HepG2 (cell line): ENCODE measurements around the gene NPB. TPM values are rescaled to one million over a fixed set of nuclear protein-coding genes. Genes with fewer than 3 reads are reported as not detected.

Experiments used
- ARNT2 ChIP-seq: sonication (generic); formaldehyde crosslinking; IDR thresholded peaks from 2 replicates; pipeline ENCODE4 v1.8.0; 2022; ENCODE audit warnings: mild to moderate bottlenecking, low read depth, missing genetic modification reagents, moderate library complexity
- ATM ChIP-seq: fragments of 450-650 bp; IDR thresholded peaks from 2 replicates; pipeline ENCODE4 v1.7.1; 2017; ENCODE audit warnings: mild to moderate bottlenecking, borderline replicate concordance
- CHCHD3 ChIP-seq: sonication (generic); formaldehyde crosslinking; IDR thresholded peaks from 2 replicates; pipeline ENCODE4 v1.8.0; 2022; ENCODE audit warnings: mild to moderate bottlenecking, missing genetic modification reagents, moderate library complexity
- GABPB1 ChIP-seq: IDR thresholded peaks from 2 replicates; pipeline ENCODE4 v1.6.1; 2016; ENCODE audit warnings: mild to moderate bottlenecking, missing genetic modification reagents, moderate library complexity, missing compliant biosample characterization
- HNRNPK ChIP-seq: fragments of 200-400 bp; formaldehyde crosslinking; IDR thresholded peaks from 2 replicates; pipeline ENCODE4 v1.6.1; 2018; ENCODE audit warnings: low read length, low read depth, moderate library complexity, mild to moderate bottlenecking; ENCODE audit not compliant: poor library complexity, severe bottlenecking
- KMT2A ChIP-seq: sonication (generic); formaldehyde crosslinking; IDR thresholded peaks from 2 replicates; pipeline ENCODE4 v1.4.0; 2020; ENCODE audit warnings: missing genetic modification reagents
- RFX5 ChIP-seq: IDR thresholded peaks from 2 replicates; pipeline ENCODE4 v1.6.1; 2011; ENCODE audit warnings: low read depth, low read length, improper control_type of control experiment
- SIX4 ChIP-seq: sonication (generic); formaldehyde crosslinking; IDR thresholded peaks from 2 replicates; pipeline ENCODE4 v1.4.0; 2020; ENCODE audit warnings: missing genetic modification reagents
- SOX5 ChIP-seq: IDR thresholded peaks from 2 replicates; pipeline ENCODE4 v1.6.1; 2016; ENCODE audit warnings: borderline replicate concordance
- TCF12 ChIP-seq, 2 experiments: fragments of 450-650 bp in 1 of 2; sonication (generic) in 1 of 2; formaldehyde crosslinking in 1 of 2; IDR thresholded peaks; 2 replicates each; pipeline versions ENCODE4 v1.6.1 to v1.8.0; 2017 to 2022; ENCODE audit warnings: antibody characterized with exemption in 1 of 2, mild to moderate bottlenecking in 1 of 2, missing genetic modification reagents in 1 of 2, moderate library complexity in 1 of 2
- TIGD3 ChIP-seq: sonication (generic); formaldehyde crosslinking; IDR thresholded peaks from 2 replicates; pipeline ENCODE4 v1.5.1; 2020; ENCODE audit warnings: mild to moderate bottlenecking, missing genetic modification reagents, borderline replicate concordance
- TRAFD1 ChIP-seq: sonication (generic); formaldehyde crosslinking; IDR thresholded peaks from 2 replicates; pipeline ENCODE4 v1.5.1; 2020; ENCODE audit warnings: missing genetic modification reagents, mild to moderate bottlenecking, borderline replicate concordance
- ZBTB2 ChIP-seq: sonication (generic); formaldehyde crosslinking; IDR thresholded peaks from 2 replicates; pipeline ENCODE4 v1.8.0; 2022; ENCODE audit warnings: low read depth, missing genetic modification reagents
- ZNF639 ChIP-seq: conservative IDR thresholded peaks from 2 replicates; pipeline ENCODE4 v1.6.1; 2018; ENCODE audit warnings: missing genetic modification reagents
- ZNF776 ChIP-seq: sonication (generic); formaldehyde crosslinking; IDR thresholded peaks from 2 replicates; pipeline ENCODE4 v1.4.0; 2020; ENCODE audit warnings: mild to moderate bottlenecking, missing genetic modification reagents
- ZSCAN20 ChIP-seq: sonication (generic); formaldehyde crosslinking; IDR thresholded peaks from 2 replicates; pipeline ENCODE4 v1.4.0; 2020; ENCODE audit warnings: missing genetic modification reagents, mild to moderate bottlenecking, borderline replicate concordance
- polyA plus RNA-seq, 8 experiments: library from polyadenylated mRNA; depleted of rRNA in 3 of 8; stranded (reverse) in 7 of 8; unstranded in 1 of 8; fragments of >200 nt; fragmentation: Illumina TruSeq in 4 of 8; extraction: Trizol in 4 of 8; gene quantifications; 2 replicates each; pipeline versions ENCODE4 v1.2.1 to v1.2.3, GENCODE V29; 2011 to 2016; ENCODE audit warnings: low read depth in 4 of 8, missing spikeins in 1 of 8, mixed read lengths in 1 of 8; ENCODE audit not compliant: insufficient read depth in 1 of 8
- total RNA-seq, 5 experiments: library from RNA; depleted of rRNA; stranded (reverse); fragments of >200 nt; fragmentation: Illumina TruSeq; extraction: Trizol; gene quantifications; 2 replicates each; pipeline ENCODE4 v1.2.3, GENCODE V29; 2016; ENCODE audit warnings: low read depth in 1 of 5

The NPB gene
- total and polyA plus RNA-seq, 2 of the 13 experiments (the other 11 are each of a cell fraction or from before 2014, with no cell fraction given), result 0.11 to 0.93 TPM

GRCh38 chr17:81909966-81910839, 8.2 kb downstream of the NPB start (continued):
- no peak for TF ChIP-seq TIGD3 (CRISPR knock-in tag)
- no peak for TF ChIP-seq TCF12 (IDR thresholded peaks at IDR 0.05)
- TF ChIP-seq TCF12 (CRISPR knock-in tag; IDR thresholded peaks at IDR 0.05), result peak; percentile 26; the same call in 1 of the 2 replicates
- peak; percentile 46; the same call in 1 of the 2 replicates for TF ChIP-seq KMT2A
- no peak; the same call in 1 of the 2 replicates for TF ChIP-seq CHCHD3
- TF ChIP-seq SIX4 (CRISPR knock-in tag), result no peak
- no peak; the same call in 1 of the 2 replicates for TF ChIP-seq TRAFD1
- TF ChIP-seq GABPB1 (CRISPR knock-in tag), result peak; percentile 66
- peak; percentile 79 for TF ChIP-seq ZSCAN20
- no peak for TF ChIP-seq HNRNPK
- TF ChIP-seq ARNT2 (CRISPR knock-in tag), result peak; percentile 71; the same call in 1 of the 2 replicates
- peak; percentile 60; the same call in 1 of the 2 replicates for TF ChIP-seq ZBTB2 (CRISPR knock-in tag)
- peak; percentile 83; the same call in 1 of the 2 replicates for TF ChIP-seq ZNF639
- peak; percentile 95 for TF ChIP-seq SOX5 (CRISPR knock-in tag)
- peak; percentile 34; the same call in 1 of the 2 replicates for TF ChIP-seq RFX5
- no peak for TF ChIP-seq ZNF776 (CRISPR knock-in tag)
- TF ChIP-seq ATM, result no peak
